K562 treated with DMSO at 1 percent for 48 hours (cell line): ENCODE data around the gene IFFO2. TPM values are rescaled to one million over a fixed set of nuclear protein-coding genes. Genes with fewer than 3 reads are reported as not detected.

Experiments used
- total RNA-seq: library from RNA; unstranded; fragments of 300-600 nt; gene quantifications from 2 replicates; pipeline ENCODE4 v1.2.3, GENCODE V29; 2022; ENCODE audit warnings: low replicate concordance; ENCODE audit errors: extremely low read depth

IFFO2 gene
- not detected in 2 replicates for total RNA-seq

DNA sequence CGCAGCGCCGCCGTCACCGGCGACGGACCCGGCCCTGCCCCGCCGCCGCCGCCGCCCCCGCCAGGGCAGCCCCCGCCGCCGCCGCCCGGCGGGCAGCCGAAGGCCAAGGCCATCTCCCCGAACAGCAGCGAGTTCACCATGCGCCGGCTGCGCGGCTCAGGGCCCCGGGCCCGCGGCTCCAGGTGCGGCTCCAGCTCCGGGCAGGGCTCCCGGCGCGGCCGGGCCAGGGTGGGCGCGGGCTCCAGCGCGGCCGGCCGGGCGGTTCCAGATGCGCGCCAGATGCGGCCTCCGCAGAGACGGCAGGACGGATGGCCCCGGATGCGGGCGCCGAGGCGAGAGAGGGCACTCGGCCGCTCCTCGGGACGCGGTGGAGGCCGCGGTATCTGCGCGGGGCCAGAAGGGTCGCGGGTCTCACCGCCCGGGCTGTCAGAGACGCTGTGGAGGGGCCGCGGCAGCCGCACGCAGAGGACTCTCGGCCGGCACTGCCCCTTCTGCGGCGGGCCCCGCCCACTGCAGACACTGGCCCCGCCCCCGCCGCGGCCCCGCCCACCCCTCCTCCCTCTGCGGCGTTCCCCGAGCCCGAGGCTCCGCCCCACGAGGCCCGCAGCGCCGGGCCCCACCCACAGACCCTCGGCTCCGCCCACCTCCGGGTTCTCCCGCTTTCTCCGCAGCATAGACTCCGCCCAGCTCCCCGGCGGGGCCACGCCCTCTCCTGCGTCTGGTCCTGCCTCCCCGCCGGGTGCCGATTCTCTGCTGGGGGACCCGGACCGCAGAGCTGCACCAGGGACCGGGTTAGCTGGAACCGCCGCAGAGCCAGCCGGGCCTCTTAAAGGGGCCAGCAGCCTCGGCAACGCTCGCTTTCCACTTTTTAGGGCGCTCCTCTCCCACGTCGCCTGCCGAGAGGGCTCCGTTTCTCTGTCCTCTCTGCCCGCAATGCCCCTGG lies at the start of gene IFFO2:
IFFO2 (minus strand) TSS at position 484 of the 943 bp plus-strand sequence; CDS start at position 140, 344 bp downstream.

DNA sequence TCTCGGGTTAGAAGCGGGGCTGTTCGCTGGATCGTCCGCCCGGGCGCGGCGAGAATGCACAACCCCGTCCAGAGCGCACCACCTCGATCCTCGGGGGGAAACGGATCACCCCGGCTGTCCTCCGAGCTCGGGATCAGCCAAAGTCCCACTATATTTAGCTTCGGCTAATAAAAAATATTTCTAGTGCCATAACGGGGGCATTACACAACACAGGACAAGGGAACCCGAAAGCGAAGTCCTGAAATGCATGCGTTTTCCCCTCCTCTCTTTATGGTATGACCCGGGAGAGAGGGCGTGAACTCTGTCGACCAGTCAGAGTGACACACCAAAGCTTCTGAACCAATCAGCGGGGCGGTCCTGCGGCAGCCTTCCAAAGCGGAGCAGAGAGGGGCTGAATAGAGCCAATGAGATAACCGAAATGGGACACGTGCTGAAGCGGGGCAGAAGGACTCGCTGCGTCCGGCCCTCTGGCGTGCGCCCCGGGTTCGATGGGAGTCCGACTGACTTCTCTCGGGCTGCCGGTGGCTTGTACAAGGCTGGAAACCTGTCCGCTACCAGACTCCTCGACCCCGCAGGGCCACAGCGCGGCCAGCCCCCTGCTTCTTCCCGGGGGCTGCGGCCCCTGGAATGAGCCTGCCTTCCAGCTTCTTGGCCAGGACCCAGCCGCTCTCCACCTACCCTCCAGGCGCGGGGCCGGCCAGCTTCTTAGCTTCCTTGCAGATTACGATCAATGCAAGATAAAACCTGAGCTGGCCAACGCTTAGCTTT lies 53.8 kb downstream of the IFFO2 start, which contains the start of gene ALDH4A1:
ALDH4A1 (minus strand) TSS at position 33 of the 768 bp plus-strand sequence; CDS start at position 1, 32 bp downstream.

DNA sequence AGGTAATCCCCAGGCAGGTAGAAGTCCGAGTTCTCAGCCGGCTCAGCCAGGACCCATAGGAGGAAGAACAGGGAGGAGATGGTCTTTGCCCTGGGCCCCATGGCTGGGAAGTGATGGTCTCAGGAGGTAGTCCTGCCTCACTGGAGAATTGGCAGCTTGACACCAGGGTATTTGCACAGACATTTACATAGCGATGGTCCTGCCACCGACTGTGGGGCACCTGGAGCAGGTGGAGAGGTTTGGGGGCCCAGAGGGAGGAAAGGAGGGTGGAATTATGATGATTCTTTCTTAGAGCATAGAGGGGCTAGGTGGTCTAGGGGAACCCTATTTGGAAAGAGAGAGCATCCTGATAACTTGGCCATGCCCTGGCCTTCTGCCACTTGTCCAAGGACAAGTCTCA lies 96.9 kb downstream of the IFFO2 start, which contains the start of gene TAS1R2:
TAS1R2 (minus strand) TSS at position 101 of the 400 bp plus-strand sequence; CDS start at position 101, 0 bp downstream.

Other genes starting within 250 kb of the IFFO2 start
- gene TAS1R2, start 97.0 kb downstream of the IFFO2 start, total RNA-seq = not detected in 2 replicates
- not detected in 2 replicates for gene ALDH4A1, start 54.1 kb downstream of the IFFO2 start, total RNA-seq